KOPT-K1 (cell line): ENCODE results near the gene ZBTB20.
"Not testable (repeated sequence)": the region's sequence is repeated elsewhere in the genome, so short reads cannot be mapped to it uniquely, and the experiment has no call there.

Source experiments
- H3K27ac ChIP-seq: fragments of 200-600 bp; sonication (generic); 2 replicates; pipeline ENCODE4 v1.5.1; 2016; ENCODE audit warnings: antibody characterized with exemption, mild to moderate bottlenecking, low read depth, low read length; ENCODE audit not compliant: poor library complexity, severe bottlenecking
- H3K36me3 ChIP-seq: fragments of 200-600 bp; sonication (generic); 2 replicates; pipeline ENCODE4 v1.5.1; 2017; ENCODE audit warnings: antibody characterized with exemption, mild to moderate bottlenecking, low read length, moderate library complexity; ENCODE audit not compliant: insufficient read depth
- H3K9me3 ChIP-seq: fragments of 200-600 bp; sonication (generic); 2 replicates; pipeline ENCODE4 v1.5.1; 2017; ENCODE audit warnings: antibody characterized with exemption, low read length, mild to moderate bottlenecking; ENCODE audit not compliant: insufficient read depth, poor library complexity, severe bottlenecking

The ZBTB20 gene

DNA sequence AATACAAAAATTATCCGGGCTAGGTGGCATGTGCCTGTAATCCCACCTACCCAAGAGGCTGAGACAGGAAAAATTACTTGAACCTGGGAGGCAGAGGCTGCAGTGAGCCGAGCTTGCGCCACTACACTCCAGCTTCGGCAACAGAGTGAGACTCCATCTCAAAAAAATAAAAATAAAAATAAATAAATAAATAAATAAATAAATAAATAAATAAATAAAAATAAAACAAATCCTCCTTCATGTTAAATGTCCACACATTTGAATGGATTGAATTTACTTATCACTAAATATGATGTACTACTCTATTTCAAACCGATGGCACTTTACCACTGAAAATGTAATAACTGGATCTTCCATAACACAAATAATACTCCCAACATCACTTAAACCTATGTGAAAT, 36.3 kb downstream of the ZBTB20 start:
- no peaks in the 10 kb centered on the region for H3K9me3 ChIP-seq
- H3K36me3 ChIP-seq: no peaks in the 10 kb centered on the region
- no peak overlapping the region for H3K27ac ChIP-seq

DNA sequence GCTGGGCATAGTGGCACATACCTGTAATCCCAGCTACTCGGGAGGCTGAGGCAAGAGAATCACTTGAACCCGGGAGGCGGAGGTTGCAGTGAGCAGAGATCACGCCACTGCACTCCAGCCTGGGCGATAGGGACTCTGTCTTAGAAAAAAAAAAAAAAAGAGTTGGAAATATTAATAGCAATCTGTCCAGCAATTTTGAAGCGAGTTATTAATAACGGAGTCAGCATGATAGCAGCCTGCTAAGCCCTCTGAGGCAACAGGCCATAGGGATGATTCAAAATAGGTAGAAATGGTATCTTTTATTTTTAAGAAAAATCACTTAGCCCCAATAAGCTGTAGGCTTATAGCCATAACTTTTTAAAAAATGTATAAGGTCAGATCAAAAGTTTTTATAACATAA, 37.0 kb downstream of the ZBTB20 start:
- H3K9me3 ChIP-seq, H3K36me3 ChIP-seq, H3K27ac ChIP-seq: not testable (repeated sequence)

DNA sequence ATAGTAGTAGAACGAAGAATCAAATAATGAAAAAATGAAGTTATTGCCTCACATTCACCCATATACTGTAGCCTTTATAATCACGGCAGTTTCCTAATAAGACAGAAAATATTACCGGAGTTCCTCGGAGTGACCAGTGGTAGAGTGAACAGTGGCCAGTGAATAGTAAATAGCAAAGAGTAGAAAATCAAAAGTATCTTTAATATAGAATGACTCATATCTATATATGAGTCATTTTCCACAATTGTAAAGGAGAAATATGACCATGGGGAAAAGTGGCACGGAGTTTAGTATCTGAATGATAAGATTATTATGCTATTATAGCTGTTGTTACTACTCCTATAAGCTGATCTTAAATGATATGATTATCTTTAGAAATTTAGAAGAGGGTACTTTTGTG, 38.5 kb downstream of the ZBTB20 start:
- H3K36me3 ChIP-seq: no peaks in the 10 kb centered on the region
- no peak overlapping the region for H3K27ac ChIP-seq
- no peaks in the 10 kb centered on the region for H3K9me3 ChIP-seq

DNA sequence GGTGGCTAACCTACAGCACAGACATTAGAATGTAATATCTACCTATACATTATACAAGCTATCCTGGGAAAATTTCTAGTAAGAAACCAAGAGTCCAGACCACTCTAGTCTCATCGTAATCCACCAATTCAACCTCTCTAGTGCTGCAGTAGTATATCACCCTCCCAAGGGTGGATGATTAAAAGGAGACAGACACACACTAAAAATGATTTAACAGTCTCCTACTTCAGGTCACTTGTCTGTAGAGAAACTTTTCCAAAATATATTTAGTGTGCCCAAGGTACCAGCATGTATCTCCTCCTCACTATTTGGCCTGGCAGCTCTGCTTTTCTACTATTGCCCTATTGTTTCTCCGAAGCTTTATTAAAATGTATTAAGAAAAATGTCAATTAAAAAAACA, 45.0 kb downstream of the ZBTB20 start:
- Histone ChIP-seq H3K27ac (no peak overlapping the region), H3K9me3 (no peaks in the 10 kb centered on the region), H3K36me3 (no peaks in the 10 kb centered on the region)

GRCh38 chr3:115100806-115101205, 46.3 kb downstream of the ZBTB20 start:
- H3K9me3 ChIP-seq: no peaks in the 10 kb centered on the region
- H3K36me3 ChIP-seq: no peaks in the 10 kb centered on the region
- peak overlapping the region; percentile 36 for H3K27ac ChIP-seq

DNA sequence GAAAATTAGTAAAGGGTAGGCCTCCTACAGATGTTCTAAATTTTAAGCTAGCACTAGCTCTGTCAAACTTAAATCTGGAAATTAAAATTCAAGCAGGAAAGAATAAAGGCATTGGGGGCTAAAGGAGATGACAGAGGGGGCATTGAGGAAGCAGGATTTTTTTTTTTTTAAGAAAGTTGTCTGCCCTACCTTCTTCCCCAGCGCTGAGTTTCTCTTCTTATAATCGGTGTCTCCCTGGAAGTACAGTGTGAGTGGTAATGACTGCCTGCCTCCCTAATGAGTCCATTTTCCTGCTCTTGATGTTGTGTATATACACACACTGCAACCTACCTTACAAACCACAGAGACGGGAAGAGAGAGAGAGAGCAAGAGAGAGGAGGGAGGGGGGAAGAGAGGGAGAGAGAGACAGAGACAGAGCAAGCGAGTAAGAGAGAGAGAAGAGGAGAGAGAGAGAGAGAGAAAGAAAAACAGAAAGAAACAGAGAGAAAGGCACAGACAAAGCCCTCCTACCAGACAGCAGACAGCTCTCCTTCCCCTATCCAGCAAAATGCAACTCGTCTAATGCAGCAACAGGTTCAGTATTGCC, 47.0 kb downstream of the ZBTB20 start:
- Histone ChIP-seq H3K36me3 (no peaks in the 10 kb centered on the region), H3K27ac (peak overlapping the region; percentile 36), H3K9me3 (no peaks in the 10 kb centered on the region)

- Histone ChIP-seq H3K27ac (no peak overlapping the region), H3K9me3 (no peaks in the 10 kb centered on the region), H3K36me3 (no peaks in the 10 kb centered on the region)
Measured at GRCh38 chr3:115099134-115099985, 47.7 kb downstream of the ZBTB20 start.

DNA sequence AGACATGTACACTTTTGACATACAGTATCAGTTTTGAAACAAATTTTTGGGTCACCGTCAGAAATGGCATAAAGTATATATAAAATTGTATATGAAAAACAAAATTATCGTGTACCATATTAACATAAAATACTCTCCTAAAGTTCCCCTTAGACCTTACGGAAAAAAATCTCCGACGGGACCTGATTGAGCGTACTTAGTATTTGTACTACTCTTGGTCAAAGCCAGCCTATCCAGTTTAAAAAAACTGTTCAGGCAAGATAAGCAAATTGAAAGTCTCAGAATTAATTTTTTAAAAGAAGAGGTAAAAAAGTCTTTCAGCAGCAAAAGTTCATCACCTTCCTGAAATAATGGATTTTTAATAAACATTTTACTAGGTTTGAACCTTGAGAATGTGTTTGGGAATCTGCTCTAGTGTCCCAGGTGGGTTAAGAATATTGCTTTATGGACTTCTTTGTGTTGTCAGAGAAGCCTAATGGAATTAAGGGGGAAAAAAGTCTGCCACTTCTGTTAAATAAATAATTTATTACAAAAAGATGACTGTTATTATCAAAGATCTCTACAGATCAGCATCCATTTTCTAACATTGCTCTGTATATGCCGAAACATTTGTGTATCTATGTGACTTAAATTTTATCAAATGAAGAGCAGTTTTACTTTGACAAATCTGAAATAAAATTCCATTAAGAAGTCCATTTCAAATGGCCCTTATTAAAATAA, 48.6 kb downstream of the ZBTB20 start:
- H3K27ac ChIP-seq: no peak overlapping the region
- no peaks in the 10 kb centered on the region for H3K9me3 ChIP-seq

DNA sequence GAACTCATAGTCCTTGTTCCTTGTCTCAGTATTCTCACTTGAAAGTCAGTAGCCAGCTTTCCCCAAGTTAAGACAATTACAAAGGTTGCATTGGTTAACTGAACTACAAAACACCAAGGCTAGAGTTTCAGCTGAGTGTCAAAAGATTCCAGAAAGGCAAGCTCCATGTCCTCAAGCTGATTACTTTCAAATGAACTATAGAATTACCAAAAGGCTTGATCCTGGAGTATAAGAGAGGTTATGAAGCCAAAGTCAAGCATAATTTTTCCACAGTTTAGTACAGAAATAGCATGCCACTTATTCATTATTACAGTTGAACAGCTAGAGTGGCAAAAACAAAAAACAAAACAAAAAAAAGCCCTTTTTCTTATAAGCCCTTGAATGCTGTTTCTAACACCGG, 51.9 kb downstream of the ZBTB20 start:
- Histone ChIP-seq H3K27ac (no peak overlapping the region), H3K36me3 (no peaks in the 10 kb centered on the region), H3K9me3 (no peaks in the 10 kb centered on the region)

More for the DNA sequence above, 48.6 kb downstream of the ZBTB20 start:
- H3K36me3 ChIP-seq: no peaks in the 10 kb centered on the region

DNA sequence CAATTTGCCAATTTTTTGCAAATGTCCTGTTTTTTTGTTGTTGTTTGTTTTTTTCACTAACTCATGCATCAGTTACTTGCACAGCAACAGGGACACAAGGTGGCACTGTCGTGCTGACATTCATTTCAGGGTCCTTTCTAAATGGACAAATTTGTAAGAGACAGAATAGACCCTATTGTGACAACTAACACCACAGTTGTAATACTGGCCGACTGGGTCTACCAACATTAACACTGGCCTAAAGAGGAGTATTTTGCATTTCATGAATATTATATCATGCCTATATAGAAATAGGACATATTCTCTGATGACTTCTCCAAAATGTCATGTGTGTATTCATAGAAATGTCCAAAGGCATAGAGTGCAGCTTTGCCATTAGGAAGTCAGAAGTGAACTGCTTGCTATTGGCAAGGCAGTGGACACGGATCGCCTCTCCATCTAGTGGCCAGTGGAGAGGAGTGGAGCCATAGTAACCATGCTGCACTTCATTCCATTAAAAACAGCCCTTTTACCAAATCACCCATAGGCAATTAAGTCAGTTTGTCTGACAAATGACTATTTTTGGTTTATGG, 54.8 kb downstream of the ZBTB20 start:
- no peaks in the 10 kb centered on the region for H3K36me3 ChIP-seq
- no peaks in the 10 kb centered on the region for H3K9me3 ChIP-seq
- H3K27ac ChIP-seq: no peak overlapping the region

DNA sequence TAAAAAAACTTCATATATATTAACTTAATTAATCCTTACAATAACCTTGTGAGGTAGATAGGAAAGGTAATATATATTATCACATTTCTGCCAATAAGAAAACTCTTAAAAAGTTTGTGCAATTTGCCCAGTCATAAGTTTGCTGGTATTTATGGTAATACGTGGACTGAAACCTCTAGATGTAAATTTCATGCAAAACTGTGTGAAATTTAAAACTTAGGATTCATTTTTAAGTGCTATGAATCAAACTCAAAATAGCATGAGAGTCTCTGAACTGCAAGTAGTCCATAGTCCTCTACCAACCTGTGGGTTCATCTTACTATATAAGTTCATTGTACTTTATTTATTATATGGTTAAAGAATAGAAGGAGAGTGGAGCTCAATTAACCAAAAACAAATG, 56.4 kb downstream of the ZBTB20 start:
- H3K9me3 ChIP-seq: no peaks in the 10 kb centered on the region
- H3K27ac ChIP-seq: no peak overlapping the region
- H3K36me3 ChIP-seq: no peaks in the 10 kb centered on the region

DNA sequence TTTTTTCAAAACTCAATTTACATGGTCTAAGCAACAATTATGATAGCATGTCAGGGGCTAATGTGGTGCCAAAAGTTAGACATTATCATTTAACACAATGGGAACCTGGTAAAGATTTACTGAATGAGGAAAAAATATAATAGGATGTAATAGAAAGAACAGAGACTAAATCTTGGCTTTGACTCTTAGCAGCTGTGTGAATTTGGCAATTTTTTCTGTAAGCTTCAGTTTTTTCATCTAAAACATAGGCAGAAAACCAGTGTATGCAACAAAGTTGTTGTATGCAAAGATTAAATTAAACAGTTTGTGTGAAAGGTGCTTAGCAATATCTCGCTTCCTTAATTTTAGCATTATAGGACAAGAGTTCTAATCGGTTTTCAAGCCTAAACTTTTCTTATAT, 57.6 kb downstream of the ZBTB20 start:
- H3K9me3 ChIP-seq: no peaks in the 10 kb centered on the region
- H3K36me3 ChIP-seq: no peaks in the 10 kb centered on the region
- H3K27ac ChIP-seq: no peak overlapping the region

DNA sequence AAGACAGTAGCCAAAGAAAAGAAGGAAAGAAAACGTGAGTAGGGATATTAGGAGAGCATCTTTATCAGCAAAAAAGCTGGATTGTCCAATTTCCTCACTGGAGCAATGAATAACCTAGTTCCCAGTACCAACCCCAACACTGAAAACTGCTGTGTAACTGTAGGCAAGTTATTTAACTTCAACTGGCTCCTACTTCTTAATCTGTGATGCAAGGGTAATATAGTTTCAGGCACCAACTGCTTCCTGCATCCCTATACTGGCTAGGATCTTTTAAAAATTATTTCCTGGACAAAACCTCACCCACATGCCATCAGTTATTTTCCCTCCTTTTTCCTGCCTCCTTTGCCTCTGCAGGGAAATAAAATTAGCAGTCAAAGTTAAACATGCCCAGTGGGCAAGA, 59.6 kb downstream of the ZBTB20 start:
- Histone ChIP-seq H3K27ac (no peak overlapping the region), H3K36me3 (no peaks in the 10 kb centered on the region), H3K9me3 (no peaks in the 10 kb centered on the region)

GRCh38 chr3:115086344-115086743, 60.7 kb downstream of the ZBTB20 start:
- no peaks in the 10 kb centered on the region for H3K9me3 ChIP-seq
- H3K27ac ChIP-seq: no peak overlapping the region

DNA sequence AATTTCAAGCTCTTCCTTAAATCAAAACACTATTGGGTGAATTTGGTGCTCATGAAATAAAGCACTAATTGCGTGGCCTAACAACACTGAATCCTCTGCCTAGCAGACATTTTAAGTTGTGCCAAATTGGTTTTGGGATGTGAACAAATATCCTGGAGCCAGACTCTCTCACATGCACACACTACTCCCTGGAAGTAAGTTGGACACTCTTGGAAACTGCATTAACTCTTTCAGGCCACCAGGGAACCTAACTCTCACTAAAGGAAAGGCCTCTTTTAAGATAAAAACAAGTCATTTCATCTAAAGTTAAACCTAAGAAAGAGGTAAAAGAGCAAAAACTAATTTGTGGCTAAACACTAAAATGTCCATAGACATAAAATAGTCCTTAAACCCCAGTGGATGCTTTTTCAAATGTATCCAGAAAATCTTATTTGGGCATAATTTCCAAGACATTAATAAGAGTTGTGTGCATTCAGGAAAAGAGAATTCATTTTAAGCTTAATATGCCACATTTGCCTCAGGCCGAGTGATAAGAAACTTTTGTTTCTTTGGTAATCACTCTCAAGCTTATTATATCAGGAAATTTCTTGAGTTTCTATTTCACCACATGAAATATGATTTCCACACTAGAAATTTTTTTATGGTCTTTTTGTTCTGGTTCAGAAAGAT, 61.8 kb downstream of the ZBTB20 start:
- no peaks in the 10 kb centered on the region for H3K36me3 ChIP-seq
- no peak overlapping the region for H3K27ac ChIP-seq
- H3K9me3 ChIP-seq: no peaks in the 10 kb centered on the region

More at GRCh38 chr3:115086344-115086743, 60.7 kb downstream of the ZBTB20 start:
- H3K36me3 ChIP-seq: no peaks in the 10 kb centered on the region
